Ishikawa (cell line): ENCODE measurements around the gene CTU1.

ENCODE experiments used
- EP300 ChIP-seq: IDR thresholded peaks from 2 replicates; pipeline ENCODE4 v1.6.1; 2012; ENCODE audit warnings: borderline replicate concordance
- NFIC ChIP-seq: IDR thresholded peaks from 2 replicates; pipeline ENCODE4 v1.6.1; 2012
- USF1 ChIP-seq: IDR thresholded peaks from 2 replicates; pipeline ENCODE4 v1.6.1; 2012

- TF ChIP-seq NFIC (no peak), EP300 (no peak), USF1 (no peak)
These were observed 6.0 kb upstream of the CTU1 start for GRCh38 chr19:51114087-51114729.
